HG02885 (cell line): ENCODE measurements around the gene BATF3.

Experiments used
- ATAC-seq: cut with Tn5 transposase; IDR thresholded peaks from one replicate; pipeline ENCODE4 v1.9.1; 2021; ENCODE audit warnings: mild to moderate bottlenecking; ENCODE audit not compliant: unreplicated experiment, poor library complexity

Gene BATF3

DNA sequence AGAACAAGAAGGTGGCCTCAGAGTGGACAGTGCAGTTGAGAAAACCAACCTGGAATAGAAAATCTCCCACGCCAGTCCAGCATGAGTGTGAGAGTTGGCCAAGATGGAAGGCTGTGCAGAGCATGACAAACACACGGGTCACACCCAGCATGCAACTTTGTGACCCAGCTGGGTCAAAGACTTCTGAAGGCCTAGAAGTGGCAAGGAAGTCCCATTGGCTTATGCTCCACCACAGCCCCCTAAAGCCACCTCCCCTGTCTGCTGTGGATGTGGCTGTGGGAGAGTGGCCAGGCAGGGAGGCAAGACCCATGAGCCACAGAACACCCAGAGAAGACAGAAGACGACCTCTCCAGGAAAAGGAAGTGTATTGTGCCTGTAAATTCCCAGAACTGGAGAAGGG, 13.6 kb downstream of the BATF3 start:
- ATAC-seq, result no peak

GRCh38 chr1:212685429-212685828, 14.2 kb downstream of the BATF3 start:
- ATAC-seq, result no peak

- ATAC-seq, result no peak
Measured at GRCh38 chr1:212684521-212685090, 15.0 kb downstream of the BATF3 start.

DNA sequence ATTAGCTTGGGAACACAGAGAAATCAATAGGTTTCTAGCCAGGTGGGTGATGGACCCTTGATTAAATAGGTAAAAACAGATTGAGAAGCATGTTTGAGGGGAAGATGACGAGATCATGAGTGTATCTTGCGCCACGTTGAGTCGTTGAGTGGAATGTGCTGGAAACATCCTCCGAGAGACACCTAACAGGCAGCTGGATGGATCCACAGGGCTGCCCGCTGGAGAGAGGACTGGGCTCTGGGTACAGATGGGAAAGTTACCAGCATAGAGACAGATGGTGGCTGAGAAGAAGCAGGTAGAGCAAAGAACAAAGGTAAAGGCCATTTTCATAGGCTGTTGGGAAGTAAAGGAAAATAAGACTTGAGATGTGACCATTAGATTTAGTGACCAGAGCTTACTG, 15.6 kb downstream of the BATF3 start:
- ATAC-seq, result no peak

DNA sequence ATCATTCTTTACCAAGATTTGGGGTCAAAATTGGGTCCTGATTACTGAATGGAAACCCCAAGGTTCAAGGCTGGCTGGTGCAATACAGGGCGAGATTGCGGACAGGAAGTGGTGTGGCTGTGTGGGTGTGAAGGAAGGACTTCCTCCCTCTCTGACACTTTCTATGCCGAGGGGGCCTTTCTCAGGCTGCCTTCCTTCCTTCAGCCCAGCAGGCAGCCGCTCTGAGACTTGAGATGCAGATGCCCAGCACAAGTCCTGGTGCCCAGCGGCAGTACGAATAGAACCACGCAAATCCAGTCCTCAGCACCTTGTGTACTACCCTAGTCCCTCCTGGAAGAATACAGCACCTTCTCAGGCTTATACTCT, 16.3 kb downstream of the BATF3 start:
- peak; percentile 75 for ATAC-seq

- ATAC-seq, result no peak
Measured at GRCh38 chr1:212680680-212681389, 18.8 kb downstream of the BATF3 start.

DNA sequence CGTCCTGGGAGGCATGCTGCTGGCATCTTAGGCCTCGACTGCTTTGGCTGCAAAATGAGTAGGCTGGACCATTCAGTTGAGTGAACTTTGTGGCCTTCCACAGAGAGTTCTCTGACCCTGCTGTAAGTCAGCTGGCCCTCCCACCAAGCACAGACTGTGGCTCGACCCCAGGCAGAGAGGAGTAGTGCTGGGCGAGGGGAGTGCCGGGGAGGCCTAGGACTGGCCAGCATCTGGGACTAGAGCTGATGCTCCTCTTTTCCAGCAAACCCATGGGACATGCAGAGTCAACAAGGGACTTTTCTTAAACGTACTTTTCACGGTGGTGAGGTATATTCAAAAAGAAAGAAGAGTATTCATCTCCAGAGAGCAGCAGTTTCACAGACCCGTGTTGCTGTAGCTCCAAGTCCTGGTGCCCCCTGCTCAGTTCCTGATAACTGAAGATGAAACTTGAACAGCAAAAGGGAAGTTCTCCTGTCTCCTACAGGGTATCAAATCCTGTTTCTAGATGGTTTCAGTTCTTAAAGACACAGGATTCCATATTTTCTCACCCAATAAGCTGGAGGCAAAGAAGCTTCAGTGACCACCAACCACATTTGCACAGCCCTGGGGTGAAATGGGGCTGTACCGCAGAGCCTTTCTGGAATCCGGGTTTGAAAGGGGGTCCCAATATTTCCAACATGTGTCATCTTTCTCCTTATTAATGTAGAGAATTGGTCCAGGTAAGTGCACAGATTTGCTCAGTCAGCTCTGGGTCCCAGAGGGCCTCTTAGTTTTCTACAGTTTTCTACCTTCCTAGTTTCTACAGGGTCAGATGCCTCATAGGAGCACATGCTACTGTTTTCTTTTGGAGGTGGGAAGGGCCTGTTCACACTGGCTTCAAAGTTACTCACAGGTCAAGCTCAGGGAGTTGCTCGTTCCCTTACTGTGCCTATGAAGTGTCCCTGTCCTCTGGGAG, 20.9 kb downstream of the BATF3 start:
- peak; percentile 66 for ATAC-seq

- no peak for ATAC-seq
Measured at GRCh38 chr1:212677573-212677972, 22.1 kb downstream of the BATF3 start.

- ATAC-seq, result no peak
Measured at GRCh38 chr1:212677136-212677535, 22.5 kb downstream of the BATF3 start.

DNA sequence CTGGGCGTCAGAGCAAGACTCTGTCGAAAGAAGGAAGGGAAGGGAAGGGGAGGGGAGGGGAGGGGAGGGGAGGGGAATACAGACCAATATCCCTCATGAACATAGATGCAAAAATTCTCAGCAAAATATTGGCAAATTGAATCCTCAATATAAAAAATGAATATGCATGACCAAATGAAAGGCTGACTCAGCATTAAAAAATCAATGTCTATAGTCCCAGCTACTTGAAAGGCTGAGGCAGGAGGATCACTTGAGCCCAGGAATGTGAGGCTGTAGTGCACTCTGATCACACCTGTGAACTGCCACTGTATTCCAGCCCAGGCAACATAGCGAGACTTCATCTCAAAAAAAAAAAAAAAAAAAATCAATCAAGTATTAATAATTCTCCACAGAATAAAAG, 24.0 kb downstream of the BATF3 start:
- no peak for ATAC-seq

DNA sequence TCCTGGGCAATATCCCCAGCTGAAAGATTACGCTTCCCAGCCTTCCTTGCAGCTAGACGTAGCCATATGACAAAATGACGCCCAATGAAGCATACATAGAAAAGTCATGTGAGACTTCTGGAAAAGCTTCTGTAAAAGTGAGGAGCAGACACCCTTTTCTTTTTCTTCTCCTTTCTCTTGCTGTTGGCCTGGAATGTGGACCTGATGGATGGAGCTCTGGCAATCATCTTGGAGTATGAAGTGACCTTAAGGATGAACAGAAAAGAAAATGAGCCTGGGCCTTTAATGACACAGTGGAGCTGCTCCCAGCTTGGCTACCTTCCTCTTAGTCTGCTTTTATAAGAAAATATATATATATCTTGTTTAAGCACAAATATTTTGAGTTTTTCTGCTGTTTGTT, 24.8 kb downstream of the BATF3 start:
- ATAC-seq, result no peak

GRCh38 chr1:212671342-212672031, 28.2 kb downstream of the BATF3 start:
- no peak for ATAC-seq

- ATAC-seq, result no peak
Measured at GRCh38 chr1:212670882-212671281, 28.8 kb downstream of the BATF3 start.

DNA sequence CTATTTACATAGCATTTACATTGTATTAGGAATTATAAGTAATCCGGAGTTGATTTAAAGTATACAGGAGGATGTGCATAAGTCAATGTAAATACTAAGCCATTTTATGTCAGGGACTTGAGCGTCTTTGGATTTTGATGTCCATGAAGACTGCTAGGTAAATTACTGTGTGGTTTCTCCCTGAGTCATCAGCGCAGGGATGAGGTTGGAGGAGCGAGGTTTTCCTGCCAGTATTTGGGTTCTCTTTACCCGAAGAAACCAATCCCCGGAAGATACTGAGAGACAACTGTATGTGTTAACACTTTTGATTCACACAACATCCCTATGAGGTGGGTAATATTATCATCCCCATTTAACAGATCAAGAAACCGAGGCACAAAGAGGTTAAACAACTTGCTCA, 29.3 kb downstream of the BATF3 start:
- no peak for ATAC-seq

DNA sequence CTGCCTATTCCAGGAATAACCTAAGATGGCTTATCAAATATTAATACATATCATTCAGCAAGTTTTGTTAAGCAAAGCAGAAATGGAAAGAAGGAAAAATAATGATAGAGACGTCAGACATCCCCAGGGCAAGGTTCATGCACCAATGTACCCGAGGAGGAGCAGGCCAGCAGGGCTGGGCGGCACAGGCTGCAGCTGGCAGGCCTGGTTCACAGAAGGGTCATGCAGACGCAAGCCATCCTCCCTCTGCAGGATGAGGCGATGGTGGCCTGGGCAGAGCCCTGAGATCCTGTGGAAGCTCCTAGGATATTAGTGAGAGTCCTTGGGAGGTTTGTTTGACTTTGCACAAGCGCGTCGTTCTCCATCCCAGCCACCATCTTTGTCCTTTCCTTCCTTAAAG, 30.0 kb downstream of the BATF3 start:
- no peak for ATAC-seq

- ATAC-seq, result no peak
Measured at GRCh38 chr1:212669102-212669501, 30.5 kb downstream of the BATF3 start.

DNA sequence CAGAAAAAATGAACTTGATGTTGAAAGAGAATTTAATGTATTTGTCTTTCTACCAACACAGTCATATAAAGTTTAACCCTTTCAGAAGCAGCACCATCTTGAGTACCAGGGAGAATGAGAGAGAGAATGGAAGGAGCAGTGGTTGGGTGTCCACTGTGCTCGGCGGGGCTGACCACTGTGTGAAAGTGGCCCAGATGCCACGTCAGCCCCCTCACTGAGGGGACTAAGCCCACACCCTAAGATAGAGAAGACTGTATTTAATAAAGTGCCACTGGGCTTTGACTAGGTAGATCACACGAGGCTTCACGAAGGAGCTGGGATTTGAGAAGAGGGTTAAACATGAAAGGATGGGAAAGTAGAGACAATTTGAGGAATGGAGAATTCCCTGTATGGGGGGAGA, 31.2 kb downstream of the BATF3 start:
- ATAC-seq, result no peak

DNA sequence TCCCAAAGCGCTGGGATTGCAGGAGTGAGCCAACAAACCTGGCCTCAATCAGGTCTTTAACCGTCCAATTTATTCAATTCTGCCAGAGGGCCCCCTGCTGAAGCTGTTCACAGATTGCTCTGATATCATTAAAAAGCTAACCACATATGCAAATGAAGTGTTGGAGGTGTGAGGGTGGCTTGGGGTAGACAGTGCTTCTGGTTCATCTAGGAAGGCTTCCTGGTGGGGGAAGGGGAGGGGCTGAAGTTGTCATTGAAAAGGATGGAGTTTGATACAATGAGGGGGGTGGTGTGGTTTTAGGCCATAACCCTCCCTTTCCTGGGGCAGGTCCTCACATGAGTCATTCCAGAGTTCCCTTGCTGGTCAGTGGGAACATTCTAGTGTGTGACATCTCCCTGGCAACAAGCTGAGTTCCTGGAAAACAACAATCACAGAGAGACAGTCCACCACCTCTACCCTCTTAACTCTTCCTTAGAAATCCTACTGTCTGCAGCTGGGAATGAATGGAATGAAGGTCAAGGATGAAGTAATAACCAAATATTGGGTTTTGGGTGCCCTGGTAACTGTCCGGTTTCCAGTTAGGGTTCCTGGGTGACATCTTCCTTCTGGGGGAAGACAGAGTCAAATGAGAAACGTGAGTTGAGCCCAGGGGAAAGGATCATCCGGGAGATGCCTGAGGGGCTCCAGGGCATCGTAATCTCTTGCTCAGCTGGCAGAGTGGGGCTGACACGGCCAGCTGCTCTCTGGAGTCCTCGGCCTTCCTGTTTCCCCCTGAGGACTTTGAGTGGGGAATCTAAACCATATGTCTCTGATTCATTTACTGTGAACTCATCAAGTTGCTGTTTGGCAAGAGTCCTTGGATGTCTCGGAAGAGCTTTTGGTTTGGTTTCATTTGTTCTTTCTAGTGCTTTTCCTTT, 32.2 kb downstream of the BATF3 start:
- peak; percentile 44 for ATAC-seq

DNA sequence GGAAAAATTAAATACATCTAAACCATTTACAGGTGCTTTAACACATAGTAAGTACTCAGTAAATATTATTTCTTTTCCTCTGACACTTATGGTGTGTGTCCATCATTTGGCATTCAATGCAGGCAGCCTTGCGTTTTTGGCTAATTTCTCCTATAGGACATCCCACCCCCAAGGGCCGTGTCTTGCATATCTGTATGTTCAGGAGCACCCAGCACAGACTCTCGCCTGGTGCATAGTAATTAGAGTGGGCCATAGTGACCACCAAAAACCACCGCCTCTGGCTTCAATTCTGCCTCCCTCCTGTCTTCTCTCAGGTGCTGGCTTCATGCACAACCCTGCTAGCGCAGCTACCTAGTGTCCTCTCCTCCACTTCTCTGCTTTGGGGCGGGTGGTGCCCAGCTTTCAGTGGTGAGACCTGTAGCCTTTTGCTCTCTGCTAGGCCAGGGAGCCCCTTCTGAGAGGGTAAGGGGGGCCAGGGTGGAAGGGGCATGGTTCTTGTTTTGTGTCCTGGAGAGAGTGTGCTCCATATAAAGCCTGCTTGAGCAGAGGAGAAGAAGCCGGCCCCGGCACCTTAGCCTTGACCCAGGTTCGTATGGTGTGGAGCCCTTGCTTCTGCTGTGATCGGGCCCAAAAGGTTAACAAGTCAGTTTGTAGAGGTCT, 33.4 kb downstream of the BATF3 start:
- ATAC-seq, result no peak
